GM19397 (cell line): ENCODE results near the gene DGKI.

Experiments used
- ATAC-seq: cut with Tn5 transposase; IDR thresholded peaks from one replicate; pipeline ENCODE4 v1.9.1; 2021; ENCODE audit warnings: mild to moderate bottlenecking, moderate library complexity; ENCODE audit not compliant: unreplicated experiment

Gene DGKI

GRCh38 chr7:137563981-137564380 lies 282.8 kb downstream of the DGKI start:
- ATAC-seq: no peak

GRCh38 chr7:137547485-137547884 lies 299.3 kb downstream of the DGKI start:
- no peak for ATAC-seq

GRCh38 chr7:137546671-137547070 lies 300.1 kb downstream of the DGKI start:
- ATAC-seq: no peak

- ATAC-seq: no peak
Measured at GRCh38 chr7:137546009-137546408, 300.8 kb downstream of the DGKI start.

- no peak for ATAC-seq
Measured at GRCh38 chr7:137545059-137545716, 301.6 kb downstream of the DGKI start.

GRCh38 chr7:137544453-137545058 lies 302.2 kb downstream of the DGKI start:
- no peak for ATAC-seq

GRCh38 chr7:137539111-137539715 lies 307.6 kb downstream of the DGKI start:
- ATAC-seq: no peak

- no peak for ATAC-seq
Measured at GRCh38 chr7:137538361-137538762, 308.4 kb downstream of the DGKI start.

GRCh38 chr7:137535579-137535978 lies 311.2 kb downstream of the DGKI start:
- no peak for ATAC-seq

- ATAC-seq: no peak
Measured at GRCh38 chr7:137531671-137532070, 315.1 kb downstream of the DGKI start.

- no peak for ATAC-seq
Measured at GRCh38 chr7:137527634-137528033, 319.1 kb downstream of the DGKI start.

- ATAC-seq: no peak
Measured at GRCh38 chr7:137523171-137523570, 323.6 kb downstream of the DGKI start.

GRCh38 chr7:137521451-137521850 lies 325.3 kb downstream of the DGKI start:
- ATAC-seq: no peak

- no peak for ATAC-seq
Measured at GRCh38 chr7:137519947-137520346, 326.8 kb downstream of the DGKI start.

GRCh38 chr7:137519181-137519691 lies 327.5 kb downstream of the DGKI start:
- ATAC-seq: no peak

- no peak for ATAC-seq
Measured at GRCh38 chr7:137513091-137513490, 333.7 kb downstream of the DGKI start.

GRCh38 chr7:137507096-137507495 lies 339.7 kb downstream of the DGKI start:
- ATAC-seq: no peak

- no peak for ATAC-seq
Measured at GRCh38 chr7:137506031-137506430, 340.7 kb downstream of the DGKI start.

GRCh38 chr7:137501562-137501961 lies 345.2 kb downstream of the DGKI start:
- no peak for ATAC-seq

GRCh38 chr7:137492889-137493288 lies 353.9 kb downstream of the DGKI start:
- ATAC-seq: no peak

GRCh38 chr7:137489880-137490279 lies 356.9 kb downstream of the DGKI start:
- no peak for ATAC-seq

- no peak for ATAC-seq
Measured at GRCh38 chr7:137488038-137488437, 358.7 kb downstream of the DGKI start.
